WI38 (cell line): ENCODE measurements around the gene MRPS26.
"Not testable (repeated sequence)": the region's sequence is repeated elsewhere in the genome, so short reads cannot be mapped to it uniquely, and the experiment has no call there.

Experiments
- H3K4me3 ChIP-seq: 2 replicates; pipeline ENCODE4 v1.5.1; 2011; ENCODE audit warnings: low read depth, mild to moderate bottlenecking, control low read depth, low read length
- CTCF ChIP-seq: IDR thresholded peaks from 2 replicates; pipeline ENCODE4 v1.5.1; 2012; ENCODE audit warnings: low read depth, mild to moderate bottlenecking, control low read depth, low read length

The MRPS26 gene

GRCh38 chr20:3051385-3052019 is 5.7 kb downstream of the MRPS26 start:
- no peak overlapping the region for H3K4me3 ChIP-seq
- TF ChIP-seq CTCF = no peak

GRCh38 chr20:3059489-3059888 is 13.6 kb downstream of the MRPS26 start:
- H3K4me3 ChIP-seq = no peak overlapping the region
- TF ChIP-seq CTCF = no peak

GRCh38 chr20:3064119-3064518 is 18.3 kb downstream of the MRPS26 start:
- not testable (repeated sequence) for H3K4me3 ChIP-seq

- H3K4me3 ChIP-seq = no peak overlapping the region
- TF ChIP-seq CTCF = no peak
These were observed 21.5 kb downstream of the MRPS26 start for GRCh38 chr20:3067139-3068014.

- H3K4me3 ChIP-seq = no peak overlapping the region
- no peak for TF ChIP-seq CTCF
These were observed 22.2 kb downstream of the MRPS26 start for GRCh38 chr20:3068075-3068474.

DNA sequence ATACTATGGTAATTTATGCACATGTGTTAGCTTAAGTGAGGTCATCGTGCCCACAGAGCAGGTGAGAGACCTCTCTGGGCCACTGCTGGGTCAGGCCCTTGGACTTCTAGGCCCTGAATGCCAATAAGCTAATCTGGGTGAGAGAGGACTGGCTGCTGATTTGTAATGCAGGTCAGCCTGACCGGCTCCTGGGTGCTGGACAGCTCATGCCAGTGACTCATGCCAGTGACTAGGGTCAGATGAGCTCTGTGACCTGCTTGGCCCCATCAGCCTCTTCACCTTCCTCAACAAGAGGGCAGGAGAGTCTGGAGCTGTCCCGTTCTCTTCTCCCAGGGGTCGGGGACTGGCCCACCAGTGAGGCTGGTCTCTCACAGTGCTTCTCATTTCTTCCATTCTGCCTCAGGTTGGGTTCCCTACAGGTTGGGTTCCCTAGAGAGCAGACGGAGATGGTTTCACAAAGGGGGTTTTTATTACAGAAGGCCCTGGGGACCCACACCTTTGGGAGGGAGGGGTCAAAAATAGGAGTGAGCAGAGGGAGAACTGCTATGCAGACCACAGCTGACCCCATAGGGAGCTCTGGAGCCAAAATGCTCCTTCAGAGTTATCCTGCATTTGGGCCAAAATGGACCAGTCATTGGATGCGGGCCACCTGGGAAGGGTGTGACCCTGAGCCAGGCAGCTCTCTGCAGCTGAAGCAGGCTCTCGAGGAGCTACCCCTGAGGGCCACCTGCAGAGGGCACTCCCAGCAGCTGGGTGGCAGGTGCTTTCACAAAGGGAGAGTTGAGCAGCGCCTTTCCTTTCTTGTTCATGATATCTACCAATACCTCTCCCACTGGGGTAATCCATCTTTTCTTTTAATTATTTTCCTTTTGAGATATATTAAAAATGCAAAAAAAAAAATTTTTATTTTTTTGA is 23.4 kb downstream of the MRPS26 start:
- H3K4me3 ChIP-seq = no peak overlapping the region
- no peak for TF ChIP-seq CTCF

GRCh38 chr20:3070725-3071124 is 24.9 kb downstream of the MRPS26 start:
- no peak for TF ChIP-seq CTCF
- H3K4me3 ChIP-seq = no peak overlapping the region
